Natural killer cell (primary cell): ENCODE results near the gene DUSP10. TPM values are rescaled to one million over a fixed set of nuclear protein-coding genes. Genes with fewer than 3 reads are reported as not detected.

Source experiments
- ATAC-seq, 3 donors: fragments of 150-1000 bp in 2 of 3; fragments of 200-7000 bp in 1 of 3; cut with Tn5 transposase; 1 replicate in 1 of 3; 2 replicates in 2 of 3; pipeline ENCODE4 v1.10.0; 2021; ENCODE audit warnings: mild to moderate bottlenecking in 2 of 3, moderate library complexity in 2 of 3
- DNase-seq, 2 donors: peaks; one replicate each; pipeline versions ENCODE4 v3.0.0 to v3.0.0-alpha.2; 2013 to 2021; ENCODE audit warnings: mixed read lengths in 1 of 2
- H3K27ac ChIP-seq: one replicate; pipeline ENCODE4 v1.5.1; 2013; ENCODE audit warnings: mild to moderate bottlenecking, low read length
- H3K27me3 ChIP-seq: one replicate; pipeline ENCODE4 v1.6.1; 2013; ENCODE audit warnings: low read length; ENCODE audit not compliant: control insufficient read depth, insufficient read depth
- H3K36me3 ChIP-seq: one replicate; pipeline ENCODE4 v1.6.1; 2013; ENCODE audit warnings: low read length; ENCODE audit not compliant: control insufficient read depth, insufficient read depth
- H3K4me1 ChIP-seq: one replicate; pipeline ENCODE4 v1.6.1; 2013; ENCODE audit warnings: low read length; ENCODE audit not compliant: control insufficient read depth, insufficient read depth
- H3K4me3 ChIP-seq: one replicate; pipeline ENCODE4 v1.5.1; 2013; ENCODE audit warnings: low read length
- H3K9me3 ChIP-seq: one replicate; pipeline ENCODE4 v1.6.1; 2013; ENCODE audit warnings: low read length; ENCODE audit not compliant: control insufficient read depth, insufficient read depth
- H3K27ac Mint-ChIP-seq, 2 donors: one replicate each; pipeline ENCODE4 v1.8.0; 2022; ENCODE audit warnings: mild to moderate bottlenecking in 2 of 2, mixed read lengths in 2 of 2, moderate library complexity in 1 of 2
- H3K27me3 Mint-ChIP-seq, 2 donors: one replicate each; pipeline ENCODE4 v1.8.0; 2022; ENCODE audit warnings: low read depth in 2 of 2, mixed read lengths in 2 of 2
- H3K36me3 Mint-ChIP-seq: one replicate; pipeline ENCODE4 v1.8.0; 2022; ENCODE audit warnings: mixed read lengths
- H3K4me1 Mint-ChIP-seq, 2 donors: one replicate each; pipeline ENCODE4 v1.8.0; 2022; ENCODE audit warnings: mixed read lengths in 2 of 2
- H3K4me3 Mint-ChIP-seq: one replicate; pipeline ENCODE4 v1.8.0; 2022; ENCODE audit warnings: mild to moderate bottlenecking, moderate library complexity, mixed read lengths
- H3K9me3 Mint-ChIP-seq, 2 donors: one replicate each; pipeline ENCODE4 v1.8.0; 2022; ENCODE audit warnings: mixed read lengths in 2 of 2
- WGBS: methylation state at CpG from one replicate; pipeline ENCODE4 v1.1.7; 2013; ENCODE audit warnings: missing lambda C conversion rate; ENCODE audit not compliant: insufficient coverage; 5-methylcytosine and 5-hydroxymethylcytosine counted together
- intact Hi-C: fragments of 100-400 bp; cut with micrococcal nuclease; formaldehyde crosslinking; loops from one replicate; pipeline ENCODE4 v1.14.2; 2022
- total RNA-seq, 4 donors: library from RNA; stranded (reverse); fragments of 120-200 nt in 1 of 4; gene quantifications; one replicate each; pipeline versions ENCODE4 v1.2.3 to v1.2.4, GENCODE V29; 2013 to 2022
- TF ChIP-seq, protein P1 (sequence below): fragments of 200-600 bp; IDR thresholded peaks from one replicate; pipeline ENCODE4 v1.8.0; 2022; ENCODE audit warnings: antibody characterized with exemption

The DUSP10 gene
- total RNA-seq, 3 donors from 2014 or later (not counting 1 experiment from before 2014, with no cell fraction given), result 109 to 231 (median 210) TPM

DNA sequence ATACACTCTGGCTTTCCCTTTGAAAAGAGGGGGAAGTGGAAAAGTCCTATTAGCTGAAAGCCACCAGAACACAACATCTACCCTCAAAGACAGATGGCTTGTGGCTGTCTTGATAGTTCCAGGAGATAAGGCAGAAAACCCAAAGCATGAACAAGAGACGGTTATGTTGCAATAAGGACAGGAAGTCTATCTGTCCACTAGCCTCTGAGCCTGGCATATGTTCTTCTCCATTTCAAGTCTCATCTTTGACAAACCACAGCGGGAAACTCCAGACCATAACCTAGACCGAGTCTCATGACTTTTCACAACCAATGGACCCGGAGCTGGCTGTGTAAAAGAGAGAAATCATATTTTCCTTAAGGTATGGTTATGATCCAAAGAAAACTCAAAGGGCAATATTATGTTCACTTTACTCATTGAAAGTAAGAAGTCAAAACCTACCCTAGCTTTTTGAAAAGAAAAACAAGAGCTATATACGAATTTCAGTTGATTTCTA lies 33.8 kb downstream of the DUSP10 start:
- peak overlapping the region; percentile 83 for H3K27ac ChIP-seq
- peak; percentile 62 to 85 for DNase-seq
- H3K9me3 Mint-ChIP-seq, result no peaks in the 10 kb centered on the region
- TF ChIP-seq, protein P1, sequence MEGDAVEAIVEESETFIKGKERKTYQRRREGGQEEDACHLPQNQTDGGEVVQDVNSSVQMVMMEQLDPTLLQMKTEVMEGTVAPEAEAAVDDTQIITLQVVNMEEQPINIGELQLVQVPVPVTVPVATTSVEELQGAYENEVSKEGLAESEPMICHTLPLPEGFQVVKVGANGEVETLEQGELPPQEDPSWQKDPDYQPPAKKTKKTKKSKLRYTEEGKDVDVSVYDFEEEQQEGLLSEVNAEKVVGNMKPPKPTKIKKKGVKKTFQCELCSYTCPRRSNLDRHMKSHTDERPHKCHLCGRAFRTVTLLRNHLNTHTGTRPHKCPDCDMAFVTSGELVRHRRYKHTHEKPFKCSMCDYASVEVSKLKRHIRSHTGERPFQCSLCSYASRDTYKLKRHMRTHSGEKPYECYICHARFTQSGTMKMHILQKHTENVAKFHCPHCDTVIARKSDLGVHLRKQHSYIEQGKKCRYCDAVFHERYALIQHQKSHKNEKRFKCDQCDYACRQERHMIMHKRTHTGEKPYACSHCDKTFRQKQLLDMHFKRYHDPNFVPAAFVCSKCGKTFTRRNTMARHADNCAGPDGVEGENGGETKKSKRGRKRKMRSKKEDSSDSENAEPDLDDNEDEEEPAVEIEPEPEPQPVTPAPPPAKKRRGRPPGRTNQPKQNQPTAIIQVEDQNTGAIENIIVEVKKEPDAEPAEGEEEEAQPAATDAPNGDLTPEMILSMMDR, result no peak
- no peaks in the 10 kb centered on the region for H3K27me3 Mint-ChIP-seq
- H3K36me3 ChIP-seq, result peaks cover 23% of the 10 kb centered on the region
- peak; percentile 39 to 78 (median 72) for ATAC-seq
- no peak overlapping the region for H3K4me3 ChIP-seq
- no peaks in the 10 kb centered on the region for H3K36me3 Mint-ChIP-seq
- H3K4me3 Mint-ChIP-seq, result peak overlapping the region; percentile 62
- peak overlapping the region; percentile 91 to 99 for H3K27ac Mint-ChIP-seq
- peaks cover 56% of the 10 kb centered on the region for H3K4me1 ChIP-seq
- no peaks in the 10 kb centered on the region for H3K9me3 ChIP-seq
- H3K27me3 ChIP-seq, result no peaks in the 10 kb centered on the region
- WGBS, result 10% methylated on average over 1 of the region's 5 CpGs
- intact Hi-C loops, result loop anchor here (1.0 kb wide), 6 partner anchors 34 to 187 kb away; partner anchors contain the start of gene DUSP10
- H3K4me1 Mint-ChIP-seq, result peaks cover 72 to 75% of the 10 kb centered on the region in 2 donors

DNA sequence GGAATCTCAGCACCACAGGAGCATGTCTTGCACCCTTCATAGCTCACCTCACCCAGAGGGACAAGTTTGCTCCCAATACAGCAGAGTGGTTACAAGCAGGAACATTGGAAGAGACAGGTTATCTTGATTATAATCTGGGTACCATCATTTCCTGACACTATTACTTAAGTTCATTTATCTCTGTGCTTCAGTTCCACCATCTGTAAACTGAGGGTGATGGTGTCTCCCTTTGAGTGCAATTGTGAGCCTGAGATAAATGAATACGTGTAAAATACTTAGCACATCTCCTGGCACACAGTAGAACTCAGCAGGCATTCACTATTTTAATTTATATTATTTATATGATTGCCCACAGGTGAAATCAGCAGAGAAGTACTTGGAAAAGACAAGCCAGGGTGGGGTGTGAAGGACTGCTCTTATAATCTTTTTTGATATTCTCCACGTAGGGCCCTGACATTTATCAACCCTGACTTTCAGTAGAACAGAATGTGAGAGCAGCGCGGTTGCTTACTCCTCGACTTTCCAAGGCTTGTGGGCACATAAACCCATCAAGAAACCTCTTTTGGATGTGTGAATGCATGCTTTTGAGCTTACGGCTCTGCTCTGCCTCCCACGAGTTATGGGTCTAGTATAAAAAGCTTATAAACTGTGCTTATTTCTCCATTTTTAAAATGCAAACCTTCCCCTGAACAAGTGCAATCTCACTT lies 34.9 kb downstream of the DUSP10 start:
- peak overlapping the region; percentile 55 for H3K27ac ChIP-seq
- Mint-ChIP-seq H3K4me1 (peaks cover 61 to 64% of the 10 kb centered on the region in 2 donors), H3K4me3 (peak overlapping the region; percentile 80), H3K27ac (peak overlapping the region; percentile 91 to 99), H3K36me3 (peaks cover 6% of the 10 kb centered on the region), H3K27me3 (no peaks in the 10 kb centered on the region), H3K9me3 (no peaks in the 10 kb centered on the region)
- H3K36me3 ChIP-seq, result peaks cover 34% of the 10 kb centered on the region
- H3K4me1 ChIP-seq, result peaks cover 47% of the 10 kb centered on the region
- ATAC-seq (no peak), DNase-seq (no peak)
- H3K4me3 ChIP-seq, result no peak overlapping the region
- TF ChIP-seq, protein P1, result no peak
- no peaks in the 10 kb centered on the region for H3K9me3 ChIP-seq
- WGBS, result 44% methylated on average over 4 of the region's 7 CpGs
- intact Hi-C loops, result loop anchor here (1.0 kb wide), 1 partner anchor 8 kb away; no protein-coding TSS in a partner anchor
- H3K27me3 ChIP-seq, result no peaks in the 10 kb centered on the region

DNA sequence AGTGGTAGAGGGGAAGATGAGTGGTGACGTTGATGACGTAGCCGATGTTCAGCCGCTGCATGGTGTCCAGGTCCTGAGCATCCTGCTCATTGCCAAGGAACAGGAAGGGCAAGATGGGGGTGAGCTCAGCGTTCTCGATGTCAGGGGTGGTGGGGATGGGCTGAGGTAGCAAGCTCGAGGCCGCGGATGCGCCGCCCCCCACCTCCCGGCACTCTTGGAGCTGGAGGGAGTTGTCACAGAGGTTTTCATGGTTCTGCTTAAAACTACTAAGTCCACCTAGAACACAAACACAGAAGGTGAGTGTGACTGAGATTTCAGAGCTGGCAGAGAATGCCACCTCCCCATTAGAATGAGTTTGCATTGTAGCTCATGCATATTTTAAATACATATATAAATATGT lies 35.7 kb downstream of the DUSP10 start:
- Mint-ChIP-seq H3K9me3 (no peaks in the 10 kb centered on the region), H3K27ac (peak overlapping the region; percentile 56 to 70), H3K36me3 (peaks cover 13% of the 10 kb centered on the region), H3K4me3 (peak overlapping the region; percentile 57), H3K4me1 (peaks cover 56% of the 10 kb centered on the region in 2 donors), H3K27me3 (no peaks in the 10 kb centered on the region)
- no peak for ATAC-seq
- Histone ChIP-seq H3K9me3 (no peaks in the 10 kb centered on the region), H3K36me3 (peaks cover 40% of the 10 kb centered on the region), H3K4me3 (no peak overlapping the region), H3K4me1 (peaks cover 41% of the 10 kb centered on the region), H3K27me3 (no peaks in the 10 kb centered on the region), H3K27ac (no peak overlapping the region)
- TF ChIP-seq, protein P1, result no peak
- 98% methylated on average over 7 of the region's 12 CpGs for WGBS
- DNase-seq, result no peak
- intact Hi-C loops, result loop anchor here (1.0 kb wide), 1 partner anchor 9 kb away; no protein-coding TSS in a partner anchor
